Upper lobe of left lung (tissue), 4 donors: ENCODE results near the gene ZNF200.

Source experiments
- POLR2A ChIP-seq, 4 donors: fragments of 450-650 bp; IDR thresholded peaks; one replicate each; pipeline ENCODE4 v1.5.1; 2016 to 2017; ENCODE audit warnings: antibody characterized with exemption in 4 of 4, mild to moderate bottlenecking in 2 of 4
- POLR2AphosphoS5 ChIP-seq, 2 donors: sonication (generic); formaldehyde crosslinking; IDR thresholded peaks; one replicate each; pipeline ENCODE4 v1.5.1; 2017; ENCODE audit warnings: antibody characterized with exemption in 2 of 2
- TF ChIP-seq, protein P1 (sequence below), 6 experiments: fragments of 450-650 bp in 4 of 6; fragments of 200-600 bp in 2 of 6; sonication (generic) in 2 of 6; IDR thresholded peaks; one replicate each; pipeline ENCODE4 v1.5.1; 2016 to 2019; ENCODE audit warnings: antibody characterized with exemption in 6 of 6

DNA sequence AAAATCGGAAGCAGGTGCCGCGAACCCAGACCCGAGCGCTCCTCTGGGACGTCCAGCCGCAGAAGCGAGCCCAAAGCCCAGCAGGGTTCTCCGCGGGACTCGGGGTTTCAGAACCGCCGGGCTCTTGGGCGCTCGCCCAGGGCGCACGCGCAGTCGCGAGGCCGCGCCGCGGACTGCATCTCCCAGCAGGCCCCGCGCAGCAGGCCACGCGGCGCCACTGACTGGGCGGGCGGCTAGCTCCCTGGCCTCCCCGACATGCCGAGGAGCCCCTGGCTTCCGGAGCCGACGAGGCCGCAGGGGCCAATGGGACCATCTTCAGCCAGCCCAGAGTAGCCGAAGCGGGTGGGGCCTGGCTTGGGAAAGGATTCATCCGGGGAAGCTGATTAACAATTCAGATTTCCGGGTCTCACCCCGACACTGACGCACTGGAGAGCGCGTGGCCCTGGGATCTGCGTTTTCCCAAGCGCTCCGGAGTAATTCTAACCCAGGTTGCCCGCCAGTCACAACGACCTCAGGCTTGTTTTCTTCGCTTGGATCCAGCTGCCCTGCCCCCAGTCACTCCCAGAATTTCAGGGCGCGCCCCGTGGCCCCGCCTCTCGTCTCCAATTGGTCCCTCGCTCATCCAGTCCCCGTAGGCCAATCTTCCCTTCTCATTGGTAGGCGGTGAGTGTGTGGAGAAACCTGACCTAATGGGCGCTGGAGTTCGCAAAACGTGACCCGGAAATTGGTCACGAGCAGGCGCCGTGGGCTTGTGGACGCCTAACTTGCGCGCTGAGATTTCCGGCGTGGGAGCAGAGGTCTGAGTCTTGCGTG, 48.0 kb upstream of the ZNF200 start, which contains the start of gene ZNF263:
- TF ChIP-seq, protein P1, sequence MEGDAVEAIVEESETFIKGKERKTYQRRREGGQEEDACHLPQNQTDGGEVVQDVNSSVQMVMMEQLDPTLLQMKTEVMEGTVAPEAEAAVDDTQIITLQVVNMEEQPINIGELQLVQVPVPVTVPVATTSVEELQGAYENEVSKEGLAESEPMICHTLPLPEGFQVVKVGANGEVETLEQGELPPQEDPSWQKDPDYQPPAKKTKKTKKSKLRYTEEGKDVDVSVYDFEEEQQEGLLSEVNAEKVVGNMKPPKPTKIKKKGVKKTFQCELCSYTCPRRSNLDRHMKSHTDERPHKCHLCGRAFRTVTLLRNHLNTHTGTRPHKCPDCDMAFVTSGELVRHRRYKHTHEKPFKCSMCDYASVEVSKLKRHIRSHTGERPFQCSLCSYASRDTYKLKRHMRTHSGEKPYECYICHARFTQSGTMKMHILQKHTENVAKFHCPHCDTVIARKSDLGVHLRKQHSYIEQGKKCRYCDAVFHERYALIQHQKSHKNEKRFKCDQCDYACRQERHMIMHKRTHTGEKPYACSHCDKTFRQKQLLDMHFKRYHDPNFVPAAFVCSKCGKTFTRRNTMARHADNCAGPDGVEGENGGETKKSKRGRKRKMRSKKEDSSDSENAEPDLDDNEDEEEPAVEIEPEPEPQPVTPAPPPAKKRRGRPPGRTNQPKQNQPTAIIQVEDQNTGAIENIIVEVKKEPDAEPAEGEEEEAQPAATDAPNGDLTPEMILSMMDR (IDR thresholded peaks at IDR 0.05): peak in 2 of 6 experiments; percentile 9 to 14
- TF ChIP-seq POLR2A (IDR thresholded peaks at IDR 0.05): peak in 3 of 4 donors; percentile 66 to 82 (median 75)
- TF ChIP-seq POLR2AphosphoS5 (IDR thresholded peaks at IDR 0.05): peak; percentile 86 to 89
